ENCODE results near the gene EPHA4.

The EPHA4 gene

DNA sequence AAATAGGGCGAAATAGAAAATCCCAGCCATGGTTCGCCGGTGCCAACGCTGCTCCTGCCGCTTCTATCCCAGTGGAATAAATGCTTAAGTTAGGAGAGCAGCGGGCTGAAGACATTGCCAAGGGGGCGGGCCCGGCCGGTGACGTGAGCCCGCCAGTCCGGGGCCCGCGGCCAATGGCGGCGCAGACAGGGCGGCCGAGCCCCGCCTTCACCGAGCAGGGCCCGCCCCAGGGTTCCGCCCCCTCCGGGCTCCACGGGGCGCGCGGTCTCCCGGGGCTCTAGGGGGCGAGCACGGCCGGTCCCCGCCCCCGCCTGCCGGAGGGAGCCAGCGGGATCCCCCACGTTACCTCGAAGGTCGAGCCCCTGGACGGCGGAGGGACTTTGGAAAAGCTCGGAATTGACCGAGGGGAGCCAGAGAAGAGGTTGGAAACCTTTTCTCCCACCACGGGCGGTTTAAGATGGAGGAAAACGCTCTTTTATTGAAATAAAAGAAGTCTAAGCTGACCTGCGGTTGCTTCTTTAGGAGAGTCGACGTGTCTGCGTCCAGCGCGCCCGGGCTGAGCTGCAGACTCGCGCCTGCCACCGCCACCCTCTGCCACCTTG, at the start of gene EPHA4:
Gene EPHA4 (minus strand): TSS at position 86 of the 602 bp plus-strand sequence. CDS start 56 bp downstream, at position 30.
- DNase-seq, result no peak

DNA sequence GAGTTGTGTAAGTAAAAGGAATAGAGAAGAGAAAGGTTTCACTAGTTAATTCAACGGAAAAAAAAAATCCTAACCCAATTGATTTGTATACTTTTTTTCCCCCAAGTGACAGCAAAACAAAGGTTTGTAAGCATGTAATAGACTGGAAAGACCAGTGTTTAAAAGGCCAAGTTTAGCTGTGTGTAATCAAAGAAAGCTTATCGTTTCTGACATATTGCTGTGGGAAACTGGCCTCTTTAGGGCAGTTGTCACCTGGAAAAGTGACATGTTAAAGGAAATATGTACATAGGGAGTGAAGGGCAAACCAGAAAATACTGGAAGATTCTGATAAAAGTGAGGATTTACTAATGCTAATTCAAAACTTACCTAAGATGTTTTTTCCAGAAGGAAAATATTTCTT, 45.9 kb upstream of the EPHA4 start:
- DNase-seq, result no peak

DNA sequence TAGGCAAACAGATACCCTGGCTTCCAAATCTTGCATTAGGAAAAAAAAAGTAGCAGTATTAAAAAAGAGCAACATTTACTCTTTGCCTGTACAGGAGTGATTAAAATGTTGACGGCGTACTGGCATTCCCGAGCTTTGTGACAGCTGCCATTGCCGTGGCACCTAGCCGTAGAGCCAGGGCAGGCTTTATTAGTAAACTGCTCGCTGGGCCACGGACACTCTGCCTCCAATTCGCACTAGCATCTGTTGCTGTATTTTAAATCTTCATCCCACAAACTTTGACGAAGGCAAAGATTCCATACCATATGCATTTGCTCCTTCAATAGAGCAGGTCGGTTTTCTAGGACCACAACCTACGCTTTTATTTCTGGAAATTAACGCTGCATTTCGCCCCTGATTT, 44.5 kb upstream of the EPHA4 start:
- DNase-seq, result no peak

DNA sequence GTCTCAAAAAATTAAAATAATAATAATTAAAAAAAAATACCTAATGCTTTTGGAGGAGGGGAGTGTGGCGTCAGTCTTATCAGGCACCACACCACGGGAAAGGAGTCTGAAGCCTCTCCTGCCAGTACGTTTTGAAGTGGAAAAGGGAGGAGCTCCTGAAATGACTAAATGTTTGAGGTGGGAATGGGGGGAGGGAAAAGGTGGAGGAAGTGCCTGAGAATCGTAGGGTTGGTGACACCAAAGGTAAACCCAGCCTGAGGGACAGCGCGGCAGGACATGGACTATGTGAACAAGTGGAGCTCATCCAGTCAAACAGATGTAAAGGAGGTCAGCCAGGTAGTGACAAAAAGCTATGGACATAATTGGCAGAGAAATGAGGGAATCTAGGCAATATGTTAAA, 42.2 kb upstream of the EPHA4 start:
- DNase-seq, result no peak

DNA sequence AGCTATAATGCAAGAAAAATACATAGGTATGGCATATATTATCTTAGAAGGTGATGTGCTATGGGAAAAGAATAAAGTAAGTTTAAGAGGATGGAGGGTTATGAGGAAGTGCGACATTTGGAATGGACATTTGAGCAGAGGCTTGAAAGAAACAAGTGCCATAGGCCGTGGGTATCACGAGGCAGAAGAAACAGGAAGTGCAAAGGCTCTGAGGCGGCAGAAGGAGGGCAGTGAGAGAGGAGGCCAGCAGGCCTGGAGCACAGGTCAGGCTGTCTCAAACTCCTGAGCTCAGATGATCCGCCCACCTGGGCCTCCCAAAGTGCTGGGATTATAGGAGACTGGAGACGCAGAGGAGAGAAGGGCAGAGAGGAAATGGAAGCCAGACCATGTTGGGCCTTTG, 40.7 kb upstream of the EPHA4 start:
- no peak for DNase-seq

DNA sequence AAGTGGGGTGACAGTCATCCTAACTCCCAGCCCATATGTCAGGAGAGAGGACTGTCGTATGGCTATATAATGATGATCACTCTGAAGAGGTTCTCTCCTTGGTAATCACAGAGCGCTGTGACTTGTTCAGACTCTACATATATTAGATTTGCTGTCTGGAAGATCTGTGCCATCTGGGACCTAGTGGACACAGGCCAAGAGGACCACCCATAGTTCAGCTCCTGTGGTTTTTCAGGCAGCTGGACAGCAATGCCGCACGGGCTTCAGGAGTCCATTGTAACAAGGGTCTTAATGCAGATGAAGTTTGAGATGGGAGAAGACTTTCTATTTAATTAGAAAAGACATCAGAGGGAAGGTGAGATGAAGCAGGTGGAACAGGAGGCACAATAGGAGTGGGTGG, 40.1 kb upstream of the EPHA4 start:
- DNase-seq, result no peak

DNA sequence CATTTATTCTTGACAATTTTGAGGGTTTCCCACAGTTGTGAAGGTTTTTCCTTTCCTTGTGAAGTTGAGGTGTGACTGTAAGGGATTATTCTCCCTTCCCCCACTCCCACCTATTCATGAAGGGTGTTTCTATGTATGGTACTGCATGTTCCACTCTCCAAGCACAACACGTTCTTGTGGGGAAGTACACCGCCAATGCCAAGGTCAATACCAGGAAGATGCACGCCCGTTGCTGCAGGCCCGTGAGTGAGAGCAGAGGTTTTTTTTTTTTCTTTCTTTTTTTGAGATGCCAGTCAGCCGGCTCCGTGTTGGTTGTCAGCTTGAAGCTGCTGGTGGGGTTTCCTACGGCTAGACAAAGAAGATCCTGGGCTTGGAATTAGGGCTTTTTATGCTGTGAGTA, 38.6 kb upstream of the EPHA4 start:
- DNase-seq, result no peak

DNA sequence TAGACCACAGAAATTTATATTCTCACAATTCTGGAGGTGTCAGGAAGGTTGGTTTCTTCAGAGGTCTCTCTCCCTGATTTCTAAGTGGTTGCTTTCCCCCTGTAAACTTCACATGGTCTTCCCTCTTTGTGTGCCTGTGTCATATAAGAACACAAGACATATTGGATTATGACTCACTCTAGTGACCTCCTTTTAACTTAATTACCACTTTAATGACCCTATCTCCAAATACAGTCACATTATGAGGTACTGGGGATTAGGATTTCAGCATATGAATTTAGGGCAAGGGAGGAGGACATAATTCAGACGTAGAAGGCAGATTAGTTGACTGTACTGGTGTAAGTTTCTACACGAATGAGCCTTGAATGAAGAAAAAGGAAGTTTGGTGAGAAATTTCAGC, 38.2 kb upstream of the EPHA4 start:
- DNase-seq, result no peak

DNA sequence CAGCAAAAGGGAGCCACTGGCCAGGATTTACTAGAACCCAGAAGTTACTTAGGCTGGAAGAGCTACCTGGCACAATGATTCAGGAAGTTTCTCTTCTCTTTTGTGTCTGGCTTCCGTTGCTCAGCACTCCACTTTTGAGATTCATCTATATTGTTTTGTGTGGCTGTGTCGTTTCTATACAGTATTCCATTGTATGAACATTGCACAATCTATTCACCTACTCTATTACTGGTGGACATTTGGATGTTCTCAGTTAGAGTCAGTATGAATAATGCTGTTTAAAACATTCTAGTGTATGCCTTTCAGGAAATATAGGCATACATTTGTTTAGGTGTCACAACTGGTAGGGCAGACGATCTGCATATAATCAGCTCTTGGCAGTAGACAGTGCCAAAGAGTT, 36.3 kb upstream of the EPHA4 start:
- no peak for DNase-seq

DNA sequence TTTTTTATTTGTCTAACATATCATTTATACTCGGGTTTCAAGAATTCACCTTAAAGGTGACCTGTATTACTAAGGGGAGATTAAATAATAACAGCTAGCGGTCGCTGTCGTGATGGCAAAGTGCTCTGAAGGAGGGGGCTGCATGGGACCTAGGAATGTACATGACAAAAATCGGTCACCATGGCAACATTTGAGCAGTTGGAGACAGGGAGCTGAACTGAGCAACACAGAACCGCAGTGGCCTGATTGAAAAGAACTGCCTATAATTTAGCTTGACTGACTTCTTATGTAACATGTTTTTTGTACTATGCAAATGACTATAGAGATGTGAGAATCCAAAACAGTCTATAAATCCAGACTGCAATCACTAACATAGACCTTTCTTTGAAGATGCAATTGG, 34.3 kb upstream of the EPHA4 start:
- no peak for DNase-seq

DNA sequence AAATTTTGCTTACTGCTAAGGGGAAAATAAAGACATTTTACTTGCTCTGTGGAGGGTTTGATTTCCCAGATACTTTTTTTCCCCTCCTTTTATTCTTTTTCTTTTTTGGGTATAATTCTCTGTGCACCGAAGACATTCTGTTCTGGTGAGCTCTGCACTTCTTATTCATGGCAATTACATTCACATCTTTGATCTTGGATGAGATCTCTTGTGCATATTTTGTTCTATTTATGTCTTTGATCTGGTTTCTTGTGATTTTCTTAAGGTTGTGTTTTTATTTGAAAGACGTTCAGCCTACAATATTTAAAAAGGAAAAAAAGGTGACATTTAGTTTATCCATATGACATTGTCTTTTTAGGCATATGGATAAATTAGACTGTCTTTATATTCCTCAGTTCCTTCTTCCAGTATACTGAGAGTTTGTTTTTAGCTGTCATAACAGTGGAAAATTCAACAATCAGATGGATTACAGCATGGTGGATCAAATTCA, 33.7 kb upstream of the EPHA4 start:
- DNase-seq, result no peak

DNA sequence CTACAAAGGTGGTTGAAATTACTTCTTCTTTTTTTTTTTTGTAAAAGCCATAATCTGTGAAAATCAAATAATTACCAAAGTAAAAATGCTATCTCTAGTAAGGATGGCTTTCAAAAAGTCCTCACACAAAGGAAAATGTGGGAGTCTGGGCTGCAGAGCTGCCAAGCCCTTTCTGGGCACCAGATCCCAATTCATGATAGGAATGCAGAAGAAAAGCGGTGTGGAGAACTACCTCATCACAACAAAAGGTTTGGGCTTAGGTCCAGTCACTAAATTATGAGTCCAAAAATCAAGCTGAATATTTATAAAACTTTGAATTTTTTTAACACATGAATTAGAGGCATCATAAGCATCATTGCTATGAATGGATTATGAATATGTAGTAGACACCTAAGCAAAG, 30.8 kb upstream of the EPHA4 start:
- no peak for DNase-seq

DNA sequence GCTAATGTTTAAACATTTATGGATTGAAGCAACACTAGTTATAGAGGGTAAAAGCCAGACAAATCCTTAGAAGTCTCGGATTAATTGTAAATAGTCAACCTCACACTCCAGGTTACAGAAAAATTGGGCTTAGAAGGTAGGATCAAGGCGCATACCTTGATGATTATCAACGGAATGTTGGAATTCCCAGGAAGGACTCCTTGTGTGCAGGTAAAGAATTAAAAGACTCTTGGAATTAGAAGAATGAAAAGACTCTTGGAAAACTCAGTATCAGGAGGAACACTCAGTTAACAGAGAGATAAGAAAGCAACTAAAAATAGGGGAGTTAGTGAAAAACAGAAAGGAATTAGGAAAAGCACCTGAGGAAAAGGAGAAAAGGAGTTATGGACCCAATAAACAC, 29.3 kb upstream of the EPHA4 start:
- no peak for DNase-seq

DNA sequence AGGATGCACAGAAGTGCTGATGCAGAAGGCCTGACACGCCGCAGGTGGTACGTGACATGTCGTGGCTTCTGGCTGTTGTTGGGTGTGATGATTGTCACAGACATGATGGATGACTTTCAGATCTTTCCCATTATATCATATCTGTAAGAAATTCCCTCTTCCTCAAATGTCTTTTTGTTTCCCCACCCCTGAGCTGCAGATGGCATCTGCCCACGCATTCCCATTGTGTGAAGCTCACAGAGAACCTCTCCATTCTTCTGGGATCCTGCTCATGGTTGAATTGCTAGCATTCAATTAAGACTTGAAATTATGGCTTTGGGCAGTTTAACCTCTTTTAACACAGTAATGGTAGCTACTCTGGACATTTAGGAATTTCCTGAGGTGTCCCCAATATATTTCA, 28.3 kb upstream of the EPHA4 start:
- DNase-seq, result no peak

DNA sequence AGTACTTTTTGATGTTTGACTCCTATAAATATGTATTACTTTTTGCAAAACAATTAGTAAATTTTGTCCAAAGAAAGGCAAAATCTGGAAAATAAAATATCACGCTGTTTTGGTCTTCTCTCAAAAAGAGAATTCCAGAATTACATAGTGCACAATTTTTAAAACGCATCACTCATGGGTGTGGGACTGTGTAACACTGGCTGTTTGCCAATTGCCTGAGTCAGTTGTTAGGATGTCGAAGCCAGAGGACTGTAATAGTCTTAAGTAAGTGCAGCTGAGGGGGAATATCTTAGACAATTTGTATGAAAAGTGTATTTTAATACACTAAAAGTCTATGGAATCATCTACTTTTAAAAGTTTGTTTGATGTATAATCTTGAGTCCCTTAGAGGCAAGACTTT, 24.1 kb upstream of the EPHA4 start:
- DNase-seq, result no peak

DNA sequence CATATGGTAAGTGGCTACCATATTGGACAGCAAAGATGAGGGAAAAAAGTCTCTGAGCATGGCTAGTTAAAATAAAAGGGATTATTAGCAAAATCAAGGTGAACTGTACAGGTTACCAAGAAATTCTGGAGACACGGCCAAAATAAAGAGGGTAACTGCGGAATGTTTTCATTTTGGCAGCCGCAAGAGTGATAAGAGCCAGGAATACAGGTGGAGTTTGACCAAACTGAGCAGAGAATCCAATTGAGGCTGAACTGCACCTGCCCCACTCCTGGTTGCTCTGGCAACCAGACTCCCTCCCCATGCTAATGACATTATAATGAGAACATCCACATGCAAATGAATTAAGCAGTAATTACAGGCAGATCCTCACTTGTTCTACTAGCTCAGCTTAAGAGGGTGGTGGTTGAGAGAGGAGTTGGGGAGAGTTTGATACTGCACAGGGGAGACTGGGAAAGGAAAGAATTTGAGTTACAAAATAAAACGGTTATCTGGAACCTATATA, 18.8 kb upstream of the EPHA4 start:
- peak; percentile 36 for DNase-seq

DNA sequence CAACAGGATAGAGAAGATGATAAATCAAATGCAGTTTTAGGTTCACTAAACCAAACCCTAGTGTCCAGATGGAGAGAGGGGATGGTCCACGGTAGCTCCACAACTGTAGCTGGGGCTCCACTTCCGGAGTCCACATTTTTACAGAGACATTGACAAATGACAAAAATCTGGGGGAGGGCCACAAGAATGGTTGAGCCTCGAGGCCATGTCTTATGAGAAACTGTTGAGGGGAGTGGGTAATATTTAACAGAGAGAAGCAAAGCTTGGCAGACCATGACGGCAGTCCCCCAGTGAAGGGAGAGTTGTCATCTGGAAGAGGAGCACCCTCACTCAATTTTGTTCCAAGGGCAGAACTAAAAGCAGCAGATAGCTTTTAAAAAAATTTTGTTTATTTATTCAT, 17.6 kb upstream of the EPHA4 start:
- DNase-seq, result no peak

DNA sequence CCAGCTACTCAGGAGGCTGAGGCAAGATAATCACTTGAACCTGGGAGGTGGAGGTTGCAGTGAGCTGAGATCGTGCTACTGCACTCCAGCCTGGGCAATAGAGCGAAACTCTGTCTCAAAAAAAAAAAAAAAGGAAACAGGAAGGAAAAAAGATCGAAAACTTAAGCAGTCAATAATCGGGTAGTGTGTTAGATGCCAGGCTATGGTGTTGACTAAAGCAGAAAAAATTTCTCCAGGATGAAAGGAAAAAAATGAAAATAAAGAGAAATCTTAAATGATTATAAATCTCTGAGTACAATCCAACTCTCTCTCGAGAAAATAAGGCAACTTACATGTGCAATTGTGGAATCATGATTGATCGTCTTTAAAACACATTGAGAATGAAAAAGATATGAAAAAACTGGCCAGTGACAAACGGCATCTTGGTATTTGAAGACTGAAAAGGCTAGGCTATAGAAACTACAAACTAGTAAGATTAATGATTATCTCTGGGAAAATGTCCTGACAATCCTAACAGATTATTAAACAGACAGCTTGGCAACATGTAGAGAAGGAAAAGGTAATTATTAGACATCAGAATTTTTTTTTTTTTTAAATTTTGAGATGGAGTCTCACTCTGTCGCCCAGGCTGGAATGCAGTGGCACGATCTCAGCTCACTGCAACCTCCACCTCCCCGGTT, 16.3 kb upstream of the EPHA4 start:
- DNase-seq, result no peak

DNA sequence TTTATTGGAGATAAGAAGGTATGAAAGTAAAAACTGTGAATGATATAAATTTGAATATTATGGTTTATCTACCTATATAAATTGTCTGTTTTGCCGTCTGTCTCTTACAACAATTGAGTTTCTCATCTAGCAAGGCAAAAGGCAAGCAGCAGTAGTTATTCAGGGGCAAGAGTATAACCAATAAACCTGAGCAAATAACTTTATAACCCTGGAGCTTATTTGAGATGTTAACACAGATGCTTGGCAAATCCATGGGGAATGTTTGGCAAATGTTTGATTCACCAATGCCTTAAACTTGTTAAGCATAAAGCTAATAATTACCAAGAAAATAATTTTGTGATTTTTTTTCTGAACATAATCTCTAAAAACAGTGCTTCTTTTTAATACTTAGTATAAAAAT, 9.9 kb upstream of the EPHA4 start:
- no peak for DNase-seq

DNA sequence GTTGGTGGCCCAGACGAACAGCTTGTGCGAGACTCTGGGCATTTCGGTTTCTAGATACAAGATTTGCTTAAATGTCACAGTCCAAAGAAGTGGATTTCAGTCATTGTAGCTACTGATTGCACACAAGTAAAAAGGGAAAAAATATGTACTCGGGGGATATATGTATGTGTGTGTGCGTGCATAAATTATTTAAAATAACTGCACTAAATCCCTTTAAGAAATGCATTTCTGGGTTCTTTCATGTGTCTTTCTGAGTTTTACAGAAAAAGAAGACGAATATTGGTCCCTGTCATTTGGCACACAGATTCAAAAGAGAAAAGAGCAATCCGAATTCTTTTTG, 2.1 kb upstream of the EPHA4 start:
- no peak for DNase-seq

DNA sequence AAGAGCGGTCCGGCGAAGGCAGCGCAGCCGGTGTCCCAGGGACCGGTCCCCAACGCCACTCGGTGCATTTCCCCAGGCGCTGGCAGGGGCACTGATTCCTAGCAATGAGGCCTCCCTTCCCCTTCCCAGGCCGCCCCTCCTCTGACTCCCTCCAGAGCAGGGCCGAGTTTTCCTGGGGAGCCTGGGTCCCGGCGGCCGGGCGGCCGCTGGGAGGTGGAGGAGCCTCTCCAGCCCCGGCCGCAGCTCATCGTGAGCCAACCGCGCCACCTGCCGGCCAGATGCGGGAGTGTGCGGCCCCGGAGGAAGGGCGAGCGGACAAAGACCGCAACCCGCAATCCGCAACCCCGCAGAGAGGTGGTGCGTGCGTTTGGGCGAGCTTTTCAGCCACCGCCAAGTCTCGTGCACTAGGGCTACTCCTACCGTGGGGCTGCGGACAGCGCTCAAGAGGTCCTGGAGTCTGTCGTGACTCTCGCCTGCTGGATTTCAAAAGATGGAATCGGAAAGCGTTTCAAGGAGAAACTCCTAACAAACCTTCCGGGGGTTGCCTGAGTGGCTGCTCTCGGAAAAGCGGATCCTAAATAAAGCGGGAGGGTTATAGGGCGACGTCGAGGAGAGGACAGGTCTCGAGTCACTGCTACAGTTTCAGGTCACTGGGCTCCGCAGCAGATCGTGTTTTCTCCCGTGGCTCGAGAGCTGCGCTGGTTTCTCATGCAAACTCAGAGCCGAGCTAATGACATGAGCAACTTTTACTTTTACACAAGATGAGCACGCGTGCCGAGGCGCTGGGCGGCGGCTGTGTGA, 1.5 kb upstream of the EPHA4 start:
- DNase-seq, result no peak

DNA sequence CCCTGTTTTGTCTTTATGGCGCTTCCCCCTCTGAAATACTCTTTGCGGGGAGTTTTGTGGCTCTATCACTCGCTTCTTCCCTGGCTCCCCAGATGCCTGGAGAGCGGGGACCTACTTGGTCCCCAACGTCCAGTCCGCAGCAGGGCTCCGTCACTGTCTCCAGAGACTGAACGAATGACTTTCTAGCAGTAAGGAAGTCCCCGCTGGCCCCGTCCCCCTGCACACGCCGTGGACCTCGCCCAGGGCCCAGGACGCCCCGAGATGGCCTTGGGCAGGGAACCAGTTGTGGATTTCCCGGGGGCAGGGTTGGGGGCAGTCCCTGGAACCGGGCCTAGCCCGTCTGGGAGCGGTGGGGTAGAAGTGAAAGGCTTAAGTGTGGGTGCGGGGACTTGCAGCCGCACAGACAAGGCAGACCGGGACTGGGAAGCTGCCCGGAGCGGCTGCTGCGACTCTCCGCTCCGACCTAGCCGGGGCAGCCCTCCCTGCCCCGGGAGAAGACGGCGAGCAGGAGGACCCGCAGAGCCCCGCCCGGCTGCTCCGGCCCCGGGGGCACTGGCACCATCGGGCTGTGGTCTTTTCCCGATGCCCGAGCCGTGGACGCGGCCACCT, 821 bp upstream of the EPHA4 start:
- DNase-seq, result no peak

DNA sequence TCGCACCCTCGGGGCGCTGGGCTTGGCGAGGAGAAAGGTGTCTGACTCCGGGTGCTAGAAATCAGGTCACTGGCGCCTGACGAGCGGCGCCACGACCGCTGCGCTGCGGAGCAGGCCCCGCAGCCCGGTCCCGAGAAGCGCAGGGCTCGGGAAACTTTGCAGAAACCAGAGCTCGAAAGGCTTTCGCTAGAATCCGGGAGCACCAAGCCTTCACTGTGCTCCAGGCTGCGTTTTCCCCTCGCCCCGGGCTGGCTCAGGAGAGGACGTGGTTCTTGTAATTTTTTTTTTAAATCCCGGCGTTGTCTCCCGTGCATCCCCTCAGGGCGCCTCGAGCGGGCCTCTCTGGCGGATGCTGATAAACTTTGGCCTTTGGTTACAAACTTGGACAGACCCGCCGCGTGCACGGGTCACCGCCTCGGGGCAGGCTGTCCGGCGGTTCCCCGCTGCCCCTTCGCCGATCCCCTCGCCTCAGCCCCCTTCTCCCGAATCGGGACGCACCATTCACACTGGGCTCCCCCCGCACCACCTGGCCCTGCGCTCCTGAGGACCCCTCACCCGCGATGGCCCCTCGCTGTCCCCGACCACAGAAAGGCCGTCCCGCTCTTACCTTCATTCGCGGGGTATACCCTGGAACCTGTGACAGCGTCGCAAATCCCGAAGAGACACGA, 419 bp downstream of the EPHA4 start:
- no peak for DNase-seq
